Mesothelial cell of epicardium (in vitro differentiated cells): ENCODE data around the gene NAPB. TPM values are rescaled to one million over a fixed set of nuclear protein-coding genes. Genes with fewer than 3 reads are reported as not detected.

Source experiments
- DNase-seq, 2 experiments: peaks; one replicate each; pipeline ENCODE4 v3.0.0; 2021; ENCODE audit warnings: low spot score in 2 of 2; ENCODE audit not compliant: unreplicated experiment in 2 of 2
- H3K27ac Mint-ChIP-seq: 2 replicates; pipeline ENCODE4 v1.8.0; 2021; ENCODE audit warnings: mixed read lengths
- H3K27me3 Mint-ChIP-seq: 2 replicates; pipeline ENCODE4 v1.8.0; 2021; ENCODE audit warnings: low read depth, mixed read lengths
- H3K36me3 Mint-ChIP-seq: 2 replicates; pipeline ENCODE4 v1.8.0; 2021; ENCODE audit warnings: mixed read lengths
- H3K4me1 Mint-ChIP-seq: 2 replicates; pipeline ENCODE4 v1.8.0; 2021; ENCODE audit warnings: mixed read lengths
- H3K4me3 Mint-ChIP-seq: 2 replicates; pipeline ENCODE4 v1.8.0; 2021; ENCODE audit warnings: mild to moderate bottlenecking, moderate library complexity, mixed read lengths
- H3K9me3 Mint-ChIP-seq: 2 replicates; pipeline ENCODE4 v1.8.0; 2021; ENCODE audit warnings: mixed read lengths
- total RNA-seq: library from RNA; stranded (reverse); gene quantifications from 3 replicates; pipeline ENCODE4 v1.2.1, GENCODE V29; 2021
- TF ChIP-seq, protein P1 (sequence below): fragments of 200-600 bp; sonication (generic); IDR thresholded peaks from one replicate; pipeline ENCODE4 v1.5.0; 2021; ENCODE audit warnings: antibody characterized with exemption; ENCODE audit not compliant: unreplicated experiment

NAPB gene
- total RNA-seq, 1 donor from 2014 or later = 18.0 TPM

DNA sequence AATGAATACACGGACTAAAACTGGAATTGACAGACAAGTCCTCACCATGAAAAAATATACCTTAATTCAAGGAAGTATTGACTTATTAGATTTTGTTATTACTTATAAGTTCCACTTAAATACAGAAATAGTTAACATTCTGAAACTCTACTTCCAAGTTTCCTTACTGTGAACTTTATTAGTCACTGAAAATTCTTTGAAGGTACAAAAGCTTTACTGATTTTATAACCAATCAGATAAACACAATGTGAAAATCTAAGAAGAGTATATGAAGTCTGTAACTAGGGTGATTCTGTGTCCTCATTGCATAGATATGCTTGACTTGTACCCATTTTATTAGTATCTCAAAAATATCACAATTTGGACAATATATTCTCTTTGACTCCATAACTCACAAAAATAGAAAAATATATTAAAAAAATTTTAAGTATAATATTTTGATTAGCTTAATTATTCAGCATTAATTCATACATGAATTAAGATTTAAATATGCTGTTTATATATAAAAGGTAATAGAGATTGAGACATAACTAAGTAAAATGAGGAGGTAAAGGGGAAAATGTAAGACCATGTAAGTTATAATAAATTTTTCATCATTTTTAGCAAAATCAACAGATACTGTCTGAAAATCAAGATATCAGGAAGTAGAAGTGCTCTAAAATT, 6.6 kb downstream of the NAPB start:
- Mint-ChIP-seq H3K4me3 (no peak overlapping the region), H3K4me1 (peaks cover 29% of the 10 kb centered on the region), H3K27me3 (no peaks in the 10 kb centered on the region), H3K9me3 (no peaks in the 10 kb centered on the region), H3K27ac (no peak overlapping the region), H3K36me3 (no peaks in the 10 kb centered on the region)
- TF ChIP-seq, protein P1, sequence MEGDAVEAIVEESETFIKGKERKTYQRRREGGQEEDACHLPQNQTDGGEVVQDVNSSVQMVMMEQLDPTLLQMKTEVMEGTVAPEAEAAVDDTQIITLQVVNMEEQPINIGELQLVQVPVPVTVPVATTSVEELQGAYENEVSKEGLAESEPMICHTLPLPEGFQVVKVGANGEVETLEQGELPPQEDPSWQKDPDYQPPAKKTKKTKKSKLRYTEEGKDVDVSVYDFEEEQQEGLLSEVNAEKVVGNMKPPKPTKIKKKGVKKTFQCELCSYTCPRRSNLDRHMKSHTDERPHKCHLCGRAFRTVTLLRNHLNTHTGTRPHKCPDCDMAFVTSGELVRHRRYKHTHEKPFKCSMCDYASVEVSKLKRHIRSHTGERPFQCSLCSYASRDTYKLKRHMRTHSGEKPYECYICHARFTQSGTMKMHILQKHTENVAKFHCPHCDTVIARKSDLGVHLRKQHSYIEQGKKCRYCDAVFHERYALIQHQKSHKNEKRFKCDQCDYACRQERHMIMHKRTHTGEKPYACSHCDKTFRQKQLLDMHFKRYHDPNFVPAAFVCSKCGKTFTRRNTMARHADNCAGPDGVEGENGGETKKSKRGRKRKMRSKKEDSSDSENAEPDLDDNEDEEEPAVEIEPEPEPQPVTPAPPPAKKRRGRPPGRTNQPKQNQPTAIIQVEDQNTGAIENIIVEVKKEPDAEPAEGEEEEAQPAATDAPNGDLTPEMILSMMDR = no peak
- DNase-seq = no peak

DNA sequence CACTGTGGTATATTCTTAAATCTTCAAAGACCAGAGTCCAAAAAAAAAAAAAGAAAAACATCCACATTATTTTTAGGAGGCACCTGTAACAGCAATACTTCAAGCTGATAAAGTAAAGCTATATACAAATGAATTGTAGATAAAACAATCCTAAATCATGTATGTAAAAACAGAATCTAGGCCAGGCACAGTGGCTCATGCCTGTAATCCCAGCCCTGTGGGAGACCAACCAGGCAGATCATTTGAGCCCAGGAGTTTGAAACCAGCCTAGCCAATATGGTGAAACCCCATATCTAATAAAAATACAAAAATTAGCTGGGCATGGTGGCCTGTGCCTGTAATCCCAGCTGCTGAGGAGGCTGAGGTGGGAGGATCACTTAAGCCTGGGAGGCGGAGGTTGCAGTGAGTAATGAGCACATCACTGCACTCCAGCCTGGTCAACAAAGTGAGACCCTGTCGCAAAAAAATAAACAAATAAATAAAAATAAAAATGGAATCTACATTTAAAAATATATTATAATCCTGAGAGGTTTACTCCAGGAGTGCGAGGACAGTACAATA, 7.3 kb downstream of the NAPB start:
- H3K4me1 Mint-ChIP-seq = peaks cover 22% of the 10 kb centered on the region
- no peaks in the 10 kb centered on the region for H3K9me3 Mint-ChIP-seq
- no peak for DNase-seq
- H3K4me3 Mint-ChIP-seq = no peak overlapping the region
- peak overlapping the region; percentile 30 for H3K27ac Mint-ChIP-seq
- no peaks in the 10 kb centered on the region for H3K36me3 Mint-ChIP-seq
- H3K27me3 Mint-ChIP-seq = no peaks in the 10 kb centered on the region
- TF ChIP-seq, protein P1 = no peak

DNA sequence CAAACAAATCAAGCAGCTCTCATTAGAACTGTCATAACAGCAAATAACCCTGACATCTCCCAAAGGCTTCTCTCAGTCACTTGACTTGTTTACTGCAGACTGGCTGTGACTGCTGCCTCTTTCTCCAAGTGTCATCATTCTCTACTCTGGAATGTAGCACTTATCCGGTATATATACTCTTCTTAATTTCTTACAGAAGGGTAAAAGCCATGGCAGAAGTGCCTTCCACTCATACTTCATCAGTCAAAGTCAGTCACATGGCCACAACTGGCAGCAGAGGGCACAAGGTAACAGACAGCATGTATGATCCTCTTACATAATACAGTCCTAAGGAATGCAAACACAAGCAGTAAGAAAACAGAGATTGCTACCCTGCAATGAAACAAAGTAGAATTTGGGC, 9.3 kb downstream of the NAPB start:
- no peak for DNase-seq
- Mint-ChIP-seq H3K9me3 (peaks cover 4% of the 10 kb centered on the region), H3K36me3 (no peaks in the 10 kb centered on the region), H3K4me1 (peaks cover 21% of the 10 kb centered on the region), H3K27ac (peak overlapping the region; percentile 14), H3K4me3 (no peak overlapping the region), H3K27me3 (no peaks in the 10 kb centered on the region)
- TF ChIP-seq, protein P1 = no peak

DNA sequence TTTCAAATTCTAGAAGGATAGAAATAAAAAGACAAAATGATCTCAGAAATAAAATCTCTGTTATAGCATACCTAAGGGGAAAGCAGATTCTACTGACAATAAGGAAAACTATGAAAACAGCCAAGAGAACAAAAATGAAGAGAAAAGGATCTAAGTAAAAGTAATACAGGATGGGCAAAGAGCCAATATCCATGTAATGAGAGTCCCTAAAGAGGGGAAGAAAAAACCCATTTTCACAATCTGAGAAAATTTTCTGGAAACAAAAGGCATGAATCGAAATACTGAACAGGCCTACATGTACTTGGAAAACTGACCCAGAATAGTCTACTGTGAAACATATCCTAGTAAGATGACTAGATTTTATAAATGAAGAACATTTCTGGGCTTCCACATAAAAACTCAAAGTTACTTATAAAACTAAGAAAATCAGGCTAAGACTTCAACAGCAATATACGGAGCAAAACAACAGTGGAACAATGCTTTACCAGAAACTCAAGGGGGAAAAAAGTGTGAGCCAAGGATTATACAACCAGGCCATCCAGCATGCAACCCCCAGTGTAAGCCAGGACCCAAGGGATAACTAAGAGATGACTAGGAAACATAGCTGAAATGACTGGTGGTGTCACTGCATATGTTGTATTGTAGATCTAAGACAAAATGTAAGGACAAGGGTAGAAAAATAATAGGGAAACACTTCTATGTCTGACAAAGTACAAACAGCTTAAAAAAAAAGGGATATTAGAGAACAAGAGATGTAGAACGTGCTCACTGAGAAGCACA, 10.2 kb downstream of the NAPB start:
- no peaks in the 10 kb centered on the region for H3K27me3 Mint-ChIP-seq
- no peaks in the 10 kb centered on the region for H3K36me3 Mint-ChIP-seq
- no peak overlapping the region for H3K4me3 Mint-ChIP-seq
- H3K9me3 Mint-ChIP-seq = peaks cover 4% of the 10 kb centered on the region
- peaks cover 18% of the 10 kb centered on the region for H3K4me1 Mint-ChIP-seq
- peak overlapping the region; percentile 68 for H3K27ac Mint-ChIP-seq
- TF ChIP-seq, protein P1 = no peak
- no peak for DNase-seq

DNA sequence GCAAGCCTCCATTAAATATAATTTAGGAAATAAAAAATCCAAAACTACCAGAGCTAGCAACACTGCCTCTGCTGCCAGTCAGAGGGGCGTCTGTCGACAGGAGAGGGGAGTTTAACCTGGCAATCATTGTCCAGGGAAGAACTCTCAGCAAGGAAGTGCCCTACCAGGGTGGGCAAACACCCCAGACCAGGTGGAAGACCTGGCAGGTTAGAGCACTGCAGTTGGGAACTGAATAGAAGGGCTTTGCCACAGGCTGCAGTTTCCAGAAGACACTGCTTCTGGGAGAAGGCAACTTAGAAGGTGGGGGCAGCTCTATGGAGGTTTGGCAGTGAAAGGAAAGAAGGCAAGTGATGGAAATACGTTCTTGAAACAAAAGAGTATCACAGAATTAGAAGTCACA, 11.5 kb downstream of the NAPB start:
- H3K9me3 Mint-ChIP-seq = peaks cover 4% of the 10 kb centered on the region
- H3K27me3 Mint-ChIP-seq = no peaks in the 10 kb centered on the region
- TF ChIP-seq, protein P1 = no peak
- H3K4me3 Mint-ChIP-seq = no peak overlapping the region
- DNase-seq = no peak
- no peaks in the 10 kb centered on the region for H3K36me3 Mint-ChIP-seq
- peaks cover 16% of the 10 kb centered on the region for H3K4me1 Mint-ChIP-seq
- H3K27ac Mint-ChIP-seq = no peak overlapping the region
